Right cardiac atrium (tissue), 5 donors: ENCODE data around the gene FLAD1. TPM values are rescaled to one million over a fixed set of nuclear protein-coding genes. Genes with fewer than 3 reads are reported as not detected.

Experiments used
- ATAC-seq, 2 donors: fragments of 200-7000 bp; cut with Tn5 transposase; one replicate each; pipeline versions ENCODE4 v1.8.0 to v1.9.1; 2020; ENCODE audit warnings: moderate library complexity in 2 of 2, mild to moderate bottlenecking in 1 of 2
- DNase-seq, 3 donors: peaks; one replicate each; pipeline ENCODE4 v3.0.0-alpha.2; 2020
- H3K27ac ChIP-seq: one replicate; pipeline ENCODE4 v1.5.1; 2013; ENCODE audit warnings: mild to moderate bottlenecking, low read length, control low read depth, moderate library complexity
- H3K27me3 ChIP-seq: one replicate; pipeline ENCODE4 v1.6.1; 2013; ENCODE audit not compliant: control insufficient read depth, insufficient read depth
- H3K4me1 ChIP-seq: one replicate; pipeline ENCODE4 v1.6.1; 2013; ENCODE audit warnings: low read length; ENCODE audit not compliant: control insufficient read depth, insufficient read depth
- H3K4me3 ChIP-seq: one replicate; pipeline ENCODE4 v1.5.1; 2013; ENCODE audit warnings: low read length, control low read depth
- H3K9me3 ChIP-seq: one replicate; pipeline ENCODE4 v1.6.1; 2013; ENCODE audit warnings: low read length; ENCODE audit not compliant: control insufficient read depth
- WGBS: extraction: QIAGEN DNeasy Blood & Tissue Kit; methylation state at CpG from one replicate; pipeline ENCODE4 v1.1.7; 2013; 5-methylcytosine and 5-hydroxymethylcytosine counted together
- intact Hi-C, 4 donors: fragments of 100-400 bp; cut with DNase I; formaldehyde crosslinking; loops; one replicate each; pipeline versions ENCODE4 v1.11.0 to v1.14.0; 2022 to 2023
- polyA plus RNA-seq: library from polyadenylated mRNA; stranded (reverse); fragments of 200-250 nt; gene quantifications from one replicate; pipeline ENCODE4 v1.2.3, GENCODE V29; 2013
- total RNA-seq, 4 donors: library from RNA; stranded (reverse); fragmentation: NEBNext Ultra II Directional; extraction: Animal tissue kit (Norgen Biotek cat#: 25700); gene quantifications; one replicate each; pipeline ENCODE4 v1.2.1, GENCODE V29; 2021
- donor health status: healthy with polysubstance abuse.
- donor health status: DM: no; HTN: yes; CAD: no.
- donor health status: DM: no; HTN: no; CAD: no.
- donor health status: DM: no; HTN: yes; CAD: no; lungs with severe emphysema.
- donor health status: DM: yes; HTN: yes; CAD: no.

FLAD1 gene
- total and polyA plus RNA-seq, 5 donors: 22.8 to 32.7 (median 25.3) TPM

DNA sequence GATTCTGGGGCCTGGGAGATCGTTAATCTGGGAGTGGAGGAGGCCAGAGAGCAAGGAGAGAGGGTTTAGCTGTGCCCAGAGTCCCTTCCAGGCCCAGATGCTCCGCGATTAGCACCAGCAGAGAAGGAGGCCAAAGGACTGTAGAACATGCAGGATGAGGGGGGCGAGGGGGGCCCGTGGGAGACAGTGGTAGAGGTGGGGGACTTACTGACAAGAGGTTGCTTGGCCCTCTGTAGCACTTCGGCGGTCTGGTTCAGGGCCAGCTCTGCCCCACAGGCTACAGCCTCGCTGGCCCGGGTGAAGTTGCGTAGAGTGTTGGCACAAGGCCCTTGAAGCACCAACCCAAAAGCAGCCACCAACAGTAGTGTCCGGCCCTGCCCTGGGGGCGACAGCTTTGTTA is 49.7 kb downstream of the FLAD1 start:
- no peaks in the 10 kb centered on the region for H3K27me3 ChIP-seq
- no peak overlapping the region for H3K4me3 ChIP-seq
- no peaks in the 10 kb centered on the region for H3K4me1 ChIP-seq
- no peak overlapping the region for H3K27ac ChIP-seq
- ATAC-seq (no peak), DNase-seq (peak in 1 of 3 donors; percentile 23)
- intact Hi-C loops: no loop called here
- H3K9me3 ChIP-seq: no peaks in the 10 kb centered on the region
- WGBS: 88% methylated on average over 12 of the region's 12 CpGs

DNA sequence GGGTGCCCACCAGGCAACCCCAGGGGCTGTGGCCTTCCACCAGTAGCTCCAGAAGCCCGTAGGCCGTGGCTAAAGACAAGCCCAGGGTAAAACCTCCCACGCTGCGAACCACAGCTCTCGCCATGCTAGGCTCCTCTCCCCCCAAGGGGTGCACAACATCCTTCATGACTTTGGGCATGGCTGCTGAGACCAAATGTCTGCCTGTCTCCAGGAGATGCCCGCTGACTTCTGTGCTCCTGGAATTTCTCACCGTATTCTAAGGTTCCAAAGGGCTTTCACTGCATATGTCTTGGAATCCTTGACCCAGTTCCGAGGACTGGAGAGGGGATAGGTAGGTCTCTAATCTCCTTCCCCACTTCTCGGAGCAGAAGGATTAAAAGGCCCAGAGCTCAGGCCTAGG is 50.4 kb downstream of the FLAD1 start, which contains the start of the genes DCST1 and DCST2:
DCST1 (plus strand) TSS at position 301 of the 400 bp plus-strand sequence. CDS start 213 bp downstream, outside the sequence.
DCST2 (minus strand) TSS at position 258 of the 400 bp plus-strand sequence; CDS start at position 178, 80 bp downstream.
- ATAC-seq (no peak), DNase-seq (peak in 1 of 3 donors; percentile 28)
- no peak within 1 kb of the TSS for H3K4me3 ChIP-seq
- intact Hi-C loops: no loop called here
- H3K9me3 ChIP-seq: no peaks in the 10 kb centered on the region
- H3K27me3 ChIP-seq: no peaks in the 10 kb centered on the region
- no peaks in the 10 kb centered on the region for H3K4me1 ChIP-seq
- WGBS: 93% methylated on average over 9 of the region's 9 CpGs
- H3K27ac ChIP-seq: no peak within 1 kb of the TSS

DNA sequence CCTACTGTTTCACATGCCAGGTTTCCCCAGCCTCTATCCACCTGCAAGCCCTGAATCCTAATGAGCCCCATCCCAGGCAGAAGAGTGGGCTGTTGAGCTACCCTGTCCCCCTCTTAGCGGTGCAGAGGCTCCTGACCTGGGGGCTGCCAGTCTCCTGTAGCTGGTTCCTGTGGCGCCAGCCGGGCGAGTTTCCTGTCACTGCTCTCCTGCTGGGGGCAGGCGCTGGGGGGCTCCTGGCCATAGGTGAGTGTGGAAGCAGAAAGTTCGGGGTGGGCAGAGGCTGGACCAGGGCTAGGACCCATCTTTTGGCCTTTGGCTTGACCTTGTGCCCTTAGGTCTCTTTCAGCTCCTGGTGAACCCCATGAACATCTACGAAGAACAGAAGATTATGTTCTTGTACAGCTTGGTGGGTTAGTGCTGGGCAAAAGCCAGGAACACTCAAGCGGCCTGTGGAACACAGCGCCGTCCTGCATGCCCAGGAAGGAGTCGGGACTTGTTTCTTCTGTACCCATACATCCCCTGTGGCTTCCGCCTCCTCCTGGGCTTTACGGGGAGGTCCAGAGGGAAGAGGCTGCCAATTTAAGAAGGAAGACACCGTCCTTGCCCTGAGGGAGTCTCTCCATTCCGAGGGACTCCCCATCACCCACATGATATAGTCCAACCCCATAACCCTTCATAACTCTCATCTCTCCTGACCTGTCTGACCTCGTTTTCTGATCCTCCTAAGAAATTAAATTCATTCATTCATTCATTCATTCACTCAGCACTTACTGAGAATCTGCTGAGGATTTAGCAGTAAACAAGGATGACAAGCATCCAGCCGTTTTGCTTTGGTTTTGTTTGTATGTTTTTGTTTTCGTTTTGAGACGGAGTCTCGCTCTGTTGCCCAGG is 51.4 kb downstream of the FLAD1 start:
- no peaks in the 10 kb centered on the region for H3K27me3 ChIP-seq
- DNase-seq (peak in 1 of 3 donors; percentile 14), ATAC-seq (no peak)
- no peak overlapping the region for H3K4me3 ChIP-seq
- no peaks in the 10 kb centered on the region for H3K9me3 ChIP-seq
- 82% methylated on average over 20 of the region's 20 CpGs for WGBS
- intact Hi-C loops: no loop called here
- peaks cover 4% of the 10 kb centered on the region for H3K4me1 ChIP-seq
- no peak overlapping the region for H3K27ac ChIP-seq

DNA sequence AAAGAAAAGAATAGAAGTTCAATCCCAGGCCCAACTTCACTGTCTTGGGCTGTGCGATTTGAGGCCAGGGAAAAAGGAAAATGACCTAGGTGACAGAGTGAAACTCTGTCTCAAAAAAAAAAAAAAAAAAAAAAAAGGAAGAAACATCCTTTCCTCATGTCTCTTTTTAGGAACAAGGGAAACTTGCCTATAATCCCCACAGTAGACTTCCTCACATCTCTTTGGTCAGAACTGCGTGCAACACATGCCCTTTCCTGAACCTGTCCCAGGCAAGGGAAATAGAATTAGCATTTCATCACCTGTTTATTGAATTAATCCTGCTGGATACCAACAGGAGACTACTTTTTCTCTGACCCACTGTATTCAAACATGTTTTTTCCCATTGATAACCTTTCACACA is 52.8 kb downstream of the FLAD1 start:
- no peaks in the 10 kb centered on the region for H3K9me3 ChIP-seq
- WGBS: 70% methylated on average over 2 of the region's 2 CpGs
- no peaks in the 10 kb centered on the region for H3K27me3 ChIP-seq
- H3K4me3 ChIP-seq: no peak overlapping the region
- intact Hi-C loops: no loop called here
- peaks cover 4% of the 10 kb centered on the region for H3K4me1 ChIP-seq
- ATAC-seq (no peak), DNase-seq (no peak)
- no peak overlapping the region for H3K27ac ChIP-seq

DNA sequence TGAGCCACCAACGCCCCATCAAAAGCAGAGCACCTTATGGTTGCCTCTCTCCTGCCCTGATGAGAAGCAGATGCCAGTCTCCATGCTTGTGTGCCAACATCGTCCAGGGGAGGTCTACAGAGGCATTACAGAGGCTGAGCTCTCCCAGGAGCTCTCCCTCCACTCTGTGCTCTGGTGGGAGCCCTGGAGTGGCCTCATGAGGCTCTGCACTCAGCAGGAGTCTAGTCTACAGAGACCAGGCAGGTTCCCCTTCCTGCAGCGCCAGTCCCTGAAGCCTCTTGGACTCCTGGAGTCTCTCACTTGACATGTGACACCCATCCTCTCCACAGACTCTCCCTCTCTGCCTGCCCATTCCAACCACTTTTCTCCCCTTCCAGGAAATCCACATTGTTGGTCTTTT is 53.9 kb downstream of the FLAD1 start:
- H3K9me3 ChIP-seq: no peaks in the 10 kb centered on the region
- WGBS: 86% methylated on average over 3 of the region's 3 CpGs
- H3K4me1 ChIP-seq: peaks cover 4% of the 10 kb centered on the region
- H3K27me3 ChIP-seq: no peaks in the 10 kb centered on the region
- no peak for ATAC-seq
- no peak overlapping the region for H3K4me3 ChIP-seq
- H3K27ac ChIP-seq: no peak overlapping the region
- intact Hi-C loops: no loop called here
- DNase-seq: peak in 1 of 3 donors; percentile 10

DNA sequence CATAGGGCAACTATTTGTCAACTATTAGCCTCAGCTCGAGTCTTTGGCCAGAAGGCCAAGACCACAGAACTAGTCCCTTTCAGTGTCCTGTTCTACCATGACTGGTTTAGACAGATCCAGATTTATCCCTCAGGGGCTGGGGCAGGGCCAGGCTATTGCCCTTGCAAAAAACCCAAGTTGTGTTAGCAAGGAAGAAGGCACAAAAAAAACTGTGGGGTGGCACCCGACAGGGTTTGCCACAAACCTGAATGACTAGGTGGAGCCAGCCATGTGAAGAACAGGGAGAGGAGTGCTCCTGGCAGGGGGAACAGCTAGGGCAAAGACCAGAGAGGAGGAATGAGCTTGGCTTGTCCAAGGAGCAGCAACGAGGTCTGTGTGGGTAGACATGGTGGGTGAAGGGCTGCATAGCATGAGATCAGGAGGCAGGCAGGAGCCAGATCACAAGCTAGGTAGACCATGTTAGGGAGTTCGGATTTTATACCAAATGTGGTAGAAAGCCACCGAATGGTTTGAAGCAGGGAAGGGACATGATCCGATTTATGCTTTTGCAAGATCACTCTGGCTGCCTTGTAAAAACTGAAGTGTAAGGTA is 54.8 kb downstream of the FLAD1 start:
- intact Hi-C loops: no loop called here
- Histone ChIP-seq H3K27me3 (no peaks in the 10 kb centered on the region), H3K4me3 (no peak overlapping the region), H3K27ac (no peak overlapping the region), H3K9me3 (no peaks in the 10 kb centered on the region), H3K4me1 (peaks cover 4% of the 10 kb centered on the region)
- ATAC-seq (no peak), DNase-seq (no peak)
- 87% methylated on average over 6 of the region's 6 CpGs for WGBS

DNA sequence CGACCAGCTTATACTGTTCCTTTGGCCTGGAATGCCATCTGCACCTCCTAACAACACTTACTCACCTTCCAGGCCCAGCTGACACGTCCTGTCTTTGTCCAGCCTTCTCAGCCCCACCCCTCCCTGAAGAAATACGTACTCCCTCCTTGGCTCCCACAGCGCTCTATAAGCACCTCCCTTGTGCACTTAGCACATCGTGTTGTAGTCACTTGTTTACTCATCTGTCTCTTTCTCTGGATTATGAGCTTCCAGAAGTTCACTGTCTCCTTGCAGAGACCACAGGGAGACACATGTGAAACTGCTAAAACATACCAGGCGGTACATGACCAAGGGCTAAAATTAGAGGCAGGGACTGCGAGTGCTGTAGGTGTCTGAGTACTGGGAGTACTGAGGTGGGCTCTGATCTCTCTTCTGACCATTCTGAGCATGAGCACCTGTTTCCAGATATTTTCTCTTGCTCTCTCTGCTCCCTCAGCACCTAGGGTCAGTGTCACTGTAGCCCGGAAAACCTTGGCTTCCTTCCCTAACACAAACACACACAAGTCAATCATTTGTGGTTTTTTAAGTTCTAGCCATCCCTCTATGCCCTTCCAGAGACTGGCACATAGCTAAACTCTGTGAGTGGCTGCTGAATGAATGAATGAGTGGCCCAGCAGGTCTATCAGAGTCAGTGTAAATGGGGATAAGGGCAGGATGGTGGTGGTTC is 55.6 kb downstream of the FLAD1 start:
- intact Hi-C loops: no loop called here

DNA sequence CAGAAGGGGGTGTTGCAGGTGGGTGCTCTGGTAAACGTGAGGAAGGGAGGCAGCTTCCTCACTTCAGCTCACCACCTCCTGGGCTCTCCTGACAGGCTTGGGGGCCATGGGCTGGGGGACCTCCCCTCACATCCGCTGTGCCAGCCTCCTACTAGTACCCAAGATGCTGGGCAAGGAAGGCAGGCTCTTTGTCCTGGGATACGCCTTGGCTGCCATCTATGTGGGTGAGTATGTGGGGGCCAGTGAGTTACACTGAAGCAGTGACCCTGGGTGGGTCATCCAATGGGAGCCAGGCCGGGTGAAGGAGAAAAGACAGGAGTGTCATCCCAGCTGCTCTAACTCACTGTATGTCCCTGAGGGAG is 56.1 kb downstream of the FLAD1 start:
- WGBS: 73% methylated on average over 4 of the region's 4 CpGs
- intact Hi-C loops: no loop called here
- ATAC-seq (no peak), DNase-seq (peak in 1 of 3 donors; percentile 20)
- Histone ChIP-seq H3K4me1 (peaks cover 4% of the 10 kb centered on the region), H3K4me3 (no peak overlapping the region), H3K9me3 (no peaks in the 10 kb centered on the region), H3K27ac (no peak overlapping the region), H3K27me3 (no peaks in the 10 kb centered on the region)

More for the DNA sequence above, 55.6 kb downstream of the FLAD1 start:
- 47% methylated on average over 8 of the region's 8 CpGs for WGBS
- H3K27me3 ChIP-seq: no peaks in the 10 kb centered on the region
- no peaks in the 10 kb centered on the region for H3K9me3 ChIP-seq
- DNase-seq (no peak), ATAC-seq (no peak)
- H3K4me3 ChIP-seq: no peak overlapping the region
- peaks cover 4% of the 10 kb centered on the region for H3K4me1 ChIP-seq
- no peak overlapping the region for H3K27ac ChIP-seq

DNA sequence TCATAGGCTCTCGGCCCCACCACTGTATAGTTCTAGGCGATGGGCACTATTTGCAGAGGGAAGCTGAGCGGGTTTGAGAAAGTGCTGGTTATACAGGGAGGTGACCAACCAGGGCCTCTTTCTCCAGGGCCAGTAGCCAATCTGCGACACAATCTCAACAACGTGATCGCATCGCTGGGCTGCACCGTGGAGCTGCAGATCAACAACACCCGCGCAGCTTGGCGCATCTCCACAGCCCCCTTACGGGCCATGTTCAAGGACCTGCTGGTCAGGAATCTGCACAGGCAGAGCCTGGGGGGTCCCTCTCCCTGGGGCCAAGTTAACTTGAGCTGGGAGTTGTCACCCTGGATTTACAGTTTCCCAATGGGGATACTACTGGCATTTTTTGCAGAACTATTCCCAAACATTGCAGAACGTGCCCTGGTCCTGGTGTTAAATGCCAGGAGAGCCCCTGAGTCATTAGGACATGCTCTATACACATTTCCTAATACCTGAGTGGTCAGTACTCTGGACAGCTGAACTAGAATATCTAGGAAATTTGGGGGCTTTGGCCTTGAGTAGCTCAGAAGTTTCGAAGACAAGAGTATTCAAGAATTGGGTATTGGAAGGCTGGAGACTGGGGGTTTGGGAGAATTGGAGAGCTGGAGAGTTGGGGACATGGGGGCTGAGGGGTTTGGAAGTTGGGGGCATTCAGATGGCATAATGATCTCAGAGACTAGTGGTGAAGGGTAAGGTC is 57.4 kb downstream of the FLAD1 start:
- intact Hi-C loops: no loop called here
- no peak overlapping the region for H3K27ac ChIP-seq
- 89% methylated on average over 14 of the region's 14 CpGs for WGBS
- H3K27me3 ChIP-seq: no peaks in the 10 kb centered on the region
- no peak overlapping the region for H3K4me3 ChIP-seq
- peaks cover 7% of the 10 kb centered on the region for H3K4me1 ChIP-seq
- no peaks in the 10 kb centered on the region for H3K9me3 ChIP-seq
- no peak for ATAC-seq
- DNase-seq: peak in 1 of 3 donors; percentile 26
